Measurements from ENCODE around the gene C1QA. TPM values are rescaled to one million over a fixed set of nuclear protein-coding genes. Genes with fewer than 3 reads are reported as not detected.
A peak's percentile ranks its signal among the peaks of the same experiment; 100 is the strongest.

C1QA gene
- total RNA-seq, 8 experiments from 2014 or later: 0.43 to 0.52 TPM; not detected in 6

- 0 to 61% (median 13%) methylated on average over 1 to 8 of the region's 11 CpGs; no CpG with 5 or more reads in 3 of the 10 experiments for WGBS, 10 experiments
- ATAC-seq (replicated peaks in 6 of 8): no peak
- peaks cover 26 to 41% of the 10 kb centered on the region in 2 donors for H3K4me1 ChIP-seq (replicated peaks in 1 of 2)
- H3K27ac ChIP-seq: no peak overlapping the region
- in situ Hi-C loops (cut with MboI; ENCODE audit: low pct_unique_long_range_greater_than_20kb in 2 of 9, low sequenced_read_pairs in 9 of 9, unreplicated experiment in 9 of 9): no loop called here
- no peak overlapping the region for H3K4me3 ChIP-seq
Observed at GRCh38 chr1:22616571-22616970, 19.9 kb upstream of the C1QA start.

- peak in 1 of 8 experiments; percentile 31 for ATAC-seq (replicated peaks in 6 of 8)
- H3K4me1 ChIP-seq (replicated peaks in 1 of 2): peaks cover 20 to 34% of the 10 kb centered on the region in 2 donors
- 5 to 77% (median 32%) methylated on average over 4 to 16 of the region's 16 CpGs; no CpG with 5 or more reads in 1 of the 10 experiments for WGBS, 10 experiments
Observed at GRCh38 chr1:22618056-22618455, 18.4 kb upstream of the C1QA start.

GRCh38 chr1:22619252-22619651 lies 17.2 kb upstream of the C1QA start:
- no peak overlapping the region for H3K4me3 ChIP-seq
- H3K27ac ChIP-seq: no peak overlapping the region
- H3K4me1 ChIP-seq (replicated peaks in 1 of 2): peaks cover 14 to 22% of the 10 kb centered on the region in 2 donors
- no peak for ATAC-seq (replicated peaks in 6 of 8)
- 0 to 100% (median 76%) methylated on average over 1 to 6 of the region's 7 CpGs for WGBS, 10 experiments
- in situ Hi-C loops (cut with MboI; ENCODE audit: low pct_unique_long_range_greater_than_20kb in 2 of 9, low sequenced_read_pairs in 9 of 9, unreplicated experiment in 9 of 9): no loop called here

More at GRCh38 chr1:22618056-22618455, 18.4 kb upstream of the C1QA start:
- Histone ChIP-seq H3K4me3 (no peak overlapping the region), H3K27ac (no peak overlapping the region)
- in situ Hi-C loops (cut with MboI; ENCODE audit: low pct_unique_long_range_greater_than_20kb in 2 of 9, low sequenced_read_pairs in 9 of 9, unreplicated experiment in 9 of 9): no loop called here

GRCh38 chr1:22619798-22620197 lies 16.6 kb upstream of the C1QA start:
- ATAC-seq (replicated peaks in 6 of 8): peak in 5 of 8 experiments; percentile 24 to 70 (median 66)
- peaks cover 10 to 16% of the 10 kb centered on the region in 2 donors for H3K4me1 ChIP-seq (replicated peaks in 1 of 2)
- H3K27ac ChIP-seq: no peak overlapping the region
- in situ Hi-C loops (cut with MboI; ENCODE audit: low pct_unique_long_range_greater_than_20kb in 2 of 9, low sequenced_read_pairs in 9 of 9, unreplicated experiment in 9 of 9): no loop called here
- no peak overlapping the region for H3K4me3 ChIP-seq
- WGBS, 10 experiments: 0 to 53% (median 8%) methylated on average over 1 to 7 of the region's 12 CpGs; no CpG with 5 or more reads in 5 of the 10 experiments

GRCh38 chr1:22621761-22622160 lies 14.7 kb upstream of the C1QA start:
- in situ Hi-C loops (cut with MboI; ENCODE audit: low pct_unique_long_range_greater_than_20kb in 2 of 9, low sequenced_read_pairs in 9 of 9, unreplicated experiment in 9 of 9): no loop called here
- H3K4me3 ChIP-seq: no peak overlapping the region
- H3K27ac ChIP-seq: no peak overlapping the region
- H3K4me1 ChIP-seq (replicated peaks in 1 of 2): peaks cover 19 to 22% of the 10 kb centered on the region in 2 donors
- no peak for ATAC-seq (replicated peaks in 6 of 8)
- 40 to 85% (median 80%) methylated on average over 1 to 4 of the region's 4 CpGs; no CpG with 5 or more reads in 5 of the 10 experiments for WGBS, 10 experiments

GRCh38 chr1:22625262-22625925 lies 11.0 kb upstream of the C1QA start:
- H3K27ac ChIP-seq: no peak overlapping the region
- H3K4me3 ChIP-seq: no peak overlapping the region
- H3K4me1 ChIP-seq (replicated peaks in 1 of 2): peaks cover 26 to 31% of the 10 kb centered on the region in 2 donors
- WGBS, 10 experiments: 23 to 84% (median 40%) methylated on average over 2 to 9 of the region's 9 CpGs; no CpG with 5 or more reads in 1 of the 10 experiments
- peak in 3 of 8 experiments; percentile 20 to 55 (median 28) for ATAC-seq (replicated peaks in 6 of 8)
- in situ Hi-C loops (cut with MboI; ENCODE audit: low pct_unique_long_range_greater_than_20kb in 2 of 9, low sequenced_read_pairs in 9 of 9, unreplicated experiment in 9 of 9): loop anchor here in 7 of 9 experiments (25.0 kb wide), 4 partner anchors 213 to 513 kb away; partner anchors contain the start of gene WNT4 (in 3 of the 7)

- in situ Hi-C loops (cut with MboI; ENCODE audit: low pct_unique_long_range_greater_than_20kb in 2 of 9, low sequenced_read_pairs in 9 of 9, unreplicated experiment in 9 of 9): loop anchor here in 7 of 9 experiments (25.0 kb wide), 4 partner anchors 214 to 514 kb away; partner anchors contain the start of gene WNT4 (in 3 of the 7)
- no peak overlapping the region for H3K4me3 ChIP-seq
- H3K27ac ChIP-seq: peak overlapping the region in 1 of 2 donors; percentile 48
- WGBS, 10 experiments: 10 to 27% (median 17%) methylated on average over 5 to 7 of the region's 20 CpGs; no CpG with 5 or more reads in 7 of the 10 experiments
- ATAC-seq (replicated peaks in 6 of 8): peak; percentile 75 to 87 (median 82)
- peaks cover 37 to 39% of the 10 kb centered on the region in 2 donors for H3K4me1 ChIP-seq (replicated peaks in 1 of 2)
Observed at GRCh38 chr1:22626237-22627157, 9.9 kb upstream of the C1QA start.

GRCh38 chr1:22627331-22627730 lies 9.1 kb upstream of the C1QA start:
- no peak overlapping the region for H3K4me3 ChIP-seq
- peaks cover 42 to 46% of the 10 kb centered on the region in 2 donors for H3K4me1 ChIP-seq (replicated peaks in 1 of 2)
- in situ Hi-C loops (cut with MboI; ENCODE audit: low pct_unique_long_range_greater_than_20kb in 2 of 9, low sequenced_read_pairs in 9 of 9, unreplicated experiment in 9 of 9): loop anchor here in 7 of 9 experiments (25.0 kb wide), 4 partner anchors 215 to 515 kb away; partner anchors contain the start of gene WNT4 (in 3 of the 7)
- WGBS, 10 experiments: 51 to 83% (median 66%) methylated on average over 3 to 4 of the region's 5 CpGs; no CpG with 5 or more reads in 7 of the 10 experiments
- H3K27ac ChIP-seq: no peak overlapping the region
- ATAC-seq (replicated peaks in 6 of 8): peak in 3 of 8 experiments; percentile 12 to 28 (median 17)

- peaks cover 42 to 46% of the 10 kb centered on the region in 2 donors for H3K4me1 ChIP-seq (replicated peaks in 1 of 2)
- no peak overlapping the region for H3K27ac ChIP-seq
- H3K4me3 ChIP-seq: no peak overlapping the region
- no peak for ATAC-seq (replicated peaks in 6 of 8)
- in situ Hi-C loops (cut with MboI; ENCODE audit: low pct_unique_long_range_greater_than_20kb in 2 of 9, low sequenced_read_pairs in 9 of 9, unreplicated experiment in 9 of 9): loop anchor here in 7 of 9 experiments (25.0 kb wide), 4 partner anchors 217 to 517 kb away; partner anchors contain the start of gene WNT4 (in 3 of the 7)
- 0 to 66% (median 53%) methylated on average over 3 to 10 of the region's 11 CpGs for WGBS, 10 experiments
Observed at GRCh38 chr1:22628698-22629444, 7.6 kb upstream of the C1QA start.

- no peak for ATAC-seq (replicated peaks in 6 of 8)
- 0 to 80% (median 22%) methylated on average over 1 to 2 of the region's 2 CpGs; no CpG with 5 or more reads in 1 of the 10 experiments for WGBS, 10 experiments
Observed at GRCh38 chr1:22629886-22630285, 6.5 kb upstream of the C1QA start.

GRCh38 chr1:22633697-22634463 lies 2.5 kb upstream of the C1QA start:
- Histone ChIP-seq H3K27ac (no peak overlapping the region), H3K4me3 (no peak overlapping the region), H3K4me1 (replicated peaks in 1 of 2) (peaks cover 21 to 29% of the 10 kb centered on the region in 2 donors)
- in situ Hi-C loops (cut with MboI; ENCODE audit: low pct_unique_long_range_greater_than_20kb in 2 of 9, low sequenced_read_pairs in 9 of 9, unreplicated experiment in 9 of 9): loop anchor here in 8 of 9 experiments (10.0 to 25.0 kb wide), 5 partner anchors 209 to 522 kb away; partner anchors contain the start of gene WNT4 (in 3 of the 8)
- 0 to 100% (median 78%) methylated on average over 1 to 8 of the region's 10 CpGs; no CpG with 5 or more reads in 3 of the 10 experiments for WGBS, 10 experiments
- no peak for ATAC-seq (replicated peaks in 6 of 8)

More at GRCh38 chr1:22629886-22630285, 6.5 kb upstream of the C1QA start:
- in situ Hi-C loops (cut with MboI; ENCODE audit: low pct_unique_long_range_greater_than_20kb in 2 of 9, low sequenced_read_pairs in 9 of 9, unreplicated experiment in 9 of 9): loop anchor here in 8 of 9 experiments (10.0 to 25.0 kb wide), 5 partner anchors 205 to 518 kb away; partner anchors contain the start of gene WNT4 (in 3 of the 8)
- Histone ChIP-seq H3K4me1 (replicated peaks in 1 of 2) (peaks cover 42 to 46% of the 10 kb centered on the region in 2 donors), H3K27ac (no peak overlapping the region), H3K4me3 (no peak overlapping the region)

Data from motor neuron (in vitro differentiated cells).